GM18526 (cell line): Measurements from ENCODE around the gene KRTAP12-3.

Experiments
- POLR2A ChIP-seq: IDR thresholded peaks from 3 replicates; pipeline ENCODE4 v1.6.1; 2011; ENCODE audit not compliant: insufficient read length; ENCODE audit errors: extremely low read depth

The KRTAP12-3 gene

GRCh38 chr21:44647222-44647552 is 10.5 kb upstream of the KRTAP12-3 start:
- TF ChIP-seq POLR2A, result no peak

- TF ChIP-seq POLR2A, result no peak
Observed at GRCh38 chr21:44648557-44649311, 9.0 kb upstream of the KRTAP12-3 start.

GRCh38 chr21:44649521-44650100 is 8.1 kb upstream of the KRTAP12-3 start:
- TF ChIP-seq POLR2A, result no peak

GRCh38 chr21:44650265-44650972 is 7.3 kb upstream of the KRTAP12-3 start:
- no peak for TF ChIP-seq POLR2A

- no peak for TF ChIP-seq POLR2A
Observed at GRCh38 chr21:44650973-44651675, 6.6 kb upstream of the KRTAP12-3 start.

- no peak for TF ChIP-seq POLR2A
Observed at GRCh38 chr21:44653123-44653522, 4.6 kb upstream of the KRTAP12-3 start.

GRCh38 chr21:44653656-44654575 is 3.8 kb upstream of the KRTAP12-3 start:
- no peak for TF ChIP-seq POLR2A

- no peak for TF ChIP-seq POLR2A
Observed at GRCh38 chr21:44654576-44655175, 3.1 kb upstream of the KRTAP12-3 start, which contains the start of gene KRTAP12-4. Gene KRTAP12-4, minus strand, starts transcription at chr21:44654659. Its CDS starts 45 bp downstream, at chr21:44654614.

- TF ChIP-seq POLR2A, result no peak
Observed at GRCh38 chr21:44656868-44657267, 864 bp upstream of the KRTAP12-3 start.

GRCh38 chr21:44658541-44658910 is 794 bp downstream of the KRTAP12-3 start:
- no peak for TF ChIP-seq POLR2A

GRCh38 chr21:44658913-44659595 is 1.3 kb downstream of the KRTAP12-3 start:
- no peak for TF ChIP-seq POLR2A

- TF ChIP-seq POLR2A, result no peak
Observed at GRCh38 chr21:44664691-44665090, 7.0 kb downstream of the KRTAP12-3 start.

- TF ChIP-seq POLR2A, result no peak
Observed at GRCh38 chr21:44666401-44667320, 8.9 kb downstream of the KRTAP12-3 start, which contains the start of gene KRTAP12-2. Gene KRTAP12-2, minus strand, starts transcription at chr21:44666927. Its CDS starts 41 bp downstream, at chr21:44666886.
